CD14-positive monocyte (primary cell): ENCODE results near the gene SPTB. TPM values are rescaled to one million over a fixed set of nuclear protein-coding genes. Genes with fewer than 3 reads are reported as not detected.
A peak's percentile ranks its signal among the peaks of the same experiment; 100 is the strongest.

Experiments
- DNase-seq, 3 donors: peaks; one replicate each; pipeline ENCODE4 v3.0.0-alpha.2; 2011 to 2022
- H2AFZ ChIP-seq: 2 replicates; pipeline ENCODE4 v1.6.0; 2012; ENCODE audit warnings: mild to moderate bottlenecking, low read depth, low read length, inconsistent platforms; ENCODE audit not compliant: insufficient read depth, poor library complexity, severe bottlenecking
- H3K27ac ChIP-seq, 2 donors: 1 replicate in 1 of 2; 2 replicates in 1 of 2; pipeline ENCODE4 v1.5.1; 2012 to 2013; ENCODE audit warnings: low read length in 2 of 2, control low read depth in 1 of 2, inconsistent platforms in 1 of 2, low read depth in 1 of 2, mild to moderate bottlenecking in 1 of 2
- H3K27me3 ChIP-seq, 2 donors: one replicate each; pipeline versions ENCODE4 v1.6.0 to v1.6.1; 2011 to 2013; ENCODE audit warnings: low read length in 2 of 2; ENCODE audit not compliant: control insufficient read depth in 2 of 2, insufficient read depth in 2 of 2
- H3K36me3 ChIP-seq, 2 donors: replicated peaks in 1 of 2; 1 replicate in 1 of 2; 2 replicates in 1 of 2; pipeline versions ENCODE4 v1.5.1 to v1.6.1; 2012 to 2013; ENCODE audit warnings: low read length in 2 of 2, control low read depth in 1 of 2, inconsistent platforms in 1 of 2, mild to moderate bottlenecking in 1 of 2; ENCODE audit not compliant: insufficient read depth in 2 of 2, control insufficient read depth in 1 of 2
- H3K4me1 ChIP-seq, 2 donors: 1 replicate in 1 of 2; 2 replicates in 1 of 2; pipeline versions ENCODE4 v1.5.1 to v1.6.1; 2012 to 2013; ENCODE audit warnings: low read length in 2 of 2, control low read depth in 1 of 2, inconsistent platforms in 1 of 2, mild to moderate bottlenecking in 1 of 2, moderate library complexity in 1 of 2; ENCODE audit not compliant: insufficient read depth in 2 of 2, control insufficient read depth in 1 of 2
- H3K4me2 ChIP-seq: replicated peaks from 2 replicates; pipeline ENCODE3; 2012; ENCODE audit warnings: low read length, moderate library complexity, mild to moderate bottlenecking; ENCODE audit not compliant: poor library complexity, severe bottlenecking; ENCODE audit errors: extremely low read depth
- H3K4me3 ChIP-seq, 3 experiments: fragments of 200-600 bp in 1 of 3; sonication (generic) in 1 of 3; replicated peaks in 1 of 3; 1 replicate in 2 of 3; 2 replicates in 1 of 3; pipeline ENCODE4 v1.5.1; 2011 to 2013; ENCODE audit warnings: low read length in 3 of 3, mild to moderate bottlenecking in 3 of 3, control low read depth in 2 of 3, low read depth in 2 of 3, inconsistent platforms in 1 of 3, moderate library complexity in 1 of 3
- H3K79me2 ChIP-seq: 2 replicates; pipeline ENCODE4 v1.6.0; 2012; ENCODE audit warnings: mild to moderate bottlenecking, control low read depth, inconsistent platforms, low read length, moderate library complexity; ENCODE audit not compliant: insufficient read depth
- H3K9ac ChIP-seq: 2 replicates; pipeline ENCODE4 v1.6.0; 2017; ENCODE audit warnings: low read length, mild to moderate bottlenecking; ENCODE audit not compliant: insufficient read depth, poor library complexity, severe bottlenecking
- H3K9me3 ChIP-seq, 2 donors: replicated peaks in 1 of 2; 1 replicate in 1 of 2; 2 replicates in 1 of 2; pipeline versions ENCODE4 v1.5.1 to v1.6.1; 2012 to 2013; ENCODE audit warnings: low read length in 2 of 2, control low read depth in 1 of 2; ENCODE audit not compliant: control insufficient read depth in 1 of 2, insufficient read depth in 1 of 2
- H4K20me1 ChIP-seq: 2 replicates; pipeline ENCODE4 v1.6.0; 2012; ENCODE audit warnings: mild to moderate bottlenecking, low read length, control low read depth, moderate library complexity; ENCODE audit not compliant: insufficient read depth
- H3K27ac Mint-ChIP-seq, 7 donors: one replicate each; pipeline ENCODE4 v1.8.0; 2020; ENCODE audit warnings: mild to moderate bottlenecking in 7 of 7, mixed read lengths in 7 of 7, moderate library complexity in 6 of 7, inconsistent platforms in 2 of 7
- H3K27me3 Mint-ChIP-seq, 3 donors: one replicate each; pipeline ENCODE4 v1.8.0; 2021 to 2022; ENCODE audit warnings: low read depth in 3 of 3, mild to moderate bottlenecking in 3 of 3, mixed read lengths in 3 of 3, moderate library complexity in 3 of 3, inconsistent platforms in 1 of 3
- H3K36me3 Mint-ChIP-seq, 2 donors: one replicate each; pipeline ENCODE4 v1.8.0; 2020; ENCODE audit warnings: mixed read lengths in 2 of 2, inconsistent platforms in 1 of 2, mild to moderate bottlenecking in 1 of 2
- H3K4me1 Mint-ChIP-seq: one replicate; pipeline ENCODE4 v1.8.0; 2020; ENCODE audit warnings: mild to moderate bottlenecking, mixed read lengths
- H3K4me3 Mint-ChIP-seq, 2 donors: one replicate each; pipeline ENCODE4 v1.8.0; 2020; ENCODE audit warnings: mild to moderate bottlenecking in 2 of 2, mixed read lengths in 2 of 2, moderate library complexity in 1 of 2
- H3K9me3 Mint-ChIP-seq, 7 donors: one replicate each; pipeline ENCODE4 v1.8.0; 2020 to 2022; ENCODE audit warnings: mixed read lengths in 7 of 7, mild to moderate bottlenecking in 6 of 7, moderate library complexity in 6 of 7, inconsistent platforms in 2 of 7
- WGBS: methylation state at CpG from one replicate; pipeline ENCODE4 v1.1.5; 2013; ENCODE audit warnings: missing lambda C conversion rate; ENCODE audit not compliant: insufficient coverage; 5-methylcytosine and 5-hydroxymethylcytosine counted together
- intact Hi-C, 2 donors: fragments of 100-400 bp; cut with micrococcal nuclease; formaldehyde crosslinking; loops; one replicate each; pipeline versions ENCODE4 v1.15.0 to v1.15.1; 2023
- polyA plus RNA-seq, 3 donors: library from polyadenylated mRNA; depleted of rRNA in 1 of 3; unstranded in 2 of 3; stranded (reverse) in 1 of 3; fragments of 300-500 nt in 2 of 3; fragments of >200 nt in 1 of 3; fragmentation: Illumina TruSeq in 2 of 3; gene quantifications; 1 replicate in 2 of 3; 2 replicates in 1 of 3; pipeline ENCODE4 v1.2.3, GENCODE V29; 2012 to 2021
- TF ChIP-seq, protein P1 (sequence below): fragments of 200-600 bp; IDR thresholded peaks from one replicate; pipeline ENCODE4 v1.8.0; 2022; ENCODE audit warnings: antibody characterized with exemption, mild to moderate bottlenecking

The SPTB gene
- polyA plus RNA-seq, 3 donors = not detected

DNA sequence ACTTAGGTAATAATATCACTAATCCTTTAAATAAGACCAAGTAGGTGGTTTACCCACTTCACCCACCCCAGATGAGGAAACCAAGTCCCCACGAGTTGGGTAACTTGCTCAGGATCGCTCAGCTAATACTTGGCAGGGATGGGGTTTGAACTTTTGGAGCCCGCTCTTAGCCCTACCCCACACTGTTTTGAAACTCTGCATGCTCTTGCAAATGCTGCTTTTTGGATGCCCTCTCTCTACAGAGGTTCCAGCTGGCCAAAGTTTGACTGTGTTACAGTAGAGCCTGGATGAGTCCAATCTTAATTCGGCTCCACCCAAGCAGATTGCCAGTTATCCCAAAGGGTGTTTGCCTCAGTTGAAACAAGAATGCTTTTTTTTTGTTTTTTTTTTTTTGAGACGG is 168.7 kb downstream of the SPTB start:
- Histone ChIP-seq H3K36me3 (no peaks in the 10 kb centered on the region), H3K4me3 (no peak overlapping the region), H3K4me1 (peaks cover 61 to 74% of the 10 kb centered on the region in 2 donors), H3K9ac (no peak overlapping the region), H3K4me2 (no peak overlapping the region), H3K27me3 (no peaks in the 10 kb centered on the region), H3K79me2 (peaks cover 36% of the 10 kb centered on the region), H3K27ac (no peak overlapping the region), H4K20me1 (peaks cover 4% of the 10 kb centered on the region), H2AFZ (no peak overlapping the region), H3K9me3 (no peaks in the 10 kb centered on the region)
- peaks cover 0 to 3% (median 0%) of the 10 kb centered on the region in 3 donors for H3K27me3 Mint-ChIP-seq
- intact Hi-C loops = no loop called here
- peaks cover 71% of the 10 kb centered on the region for H3K4me1 Mint-ChIP-seq
- DNase-seq = no peak
- 100% methylated on average over 2 of the region's 5 CpGs for WGBS
- no peak overlapping the region for H3K4me3 Mint-ChIP-seq
- TF ChIP-seq, protein P1, sequence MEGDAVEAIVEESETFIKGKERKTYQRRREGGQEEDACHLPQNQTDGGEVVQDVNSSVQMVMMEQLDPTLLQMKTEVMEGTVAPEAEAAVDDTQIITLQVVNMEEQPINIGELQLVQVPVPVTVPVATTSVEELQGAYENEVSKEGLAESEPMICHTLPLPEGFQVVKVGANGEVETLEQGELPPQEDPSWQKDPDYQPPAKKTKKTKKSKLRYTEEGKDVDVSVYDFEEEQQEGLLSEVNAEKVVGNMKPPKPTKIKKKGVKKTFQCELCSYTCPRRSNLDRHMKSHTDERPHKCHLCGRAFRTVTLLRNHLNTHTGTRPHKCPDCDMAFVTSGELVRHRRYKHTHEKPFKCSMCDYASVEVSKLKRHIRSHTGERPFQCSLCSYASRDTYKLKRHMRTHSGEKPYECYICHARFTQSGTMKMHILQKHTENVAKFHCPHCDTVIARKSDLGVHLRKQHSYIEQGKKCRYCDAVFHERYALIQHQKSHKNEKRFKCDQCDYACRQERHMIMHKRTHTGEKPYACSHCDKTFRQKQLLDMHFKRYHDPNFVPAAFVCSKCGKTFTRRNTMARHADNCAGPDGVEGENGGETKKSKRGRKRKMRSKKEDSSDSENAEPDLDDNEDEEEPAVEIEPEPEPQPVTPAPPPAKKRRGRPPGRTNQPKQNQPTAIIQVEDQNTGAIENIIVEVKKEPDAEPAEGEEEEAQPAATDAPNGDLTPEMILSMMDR = no peak
- H3K27ac Mint-ChIP-seq = peak overlapping the region in 1 of 7 donors; percentile 12
- H3K9me3 Mint-ChIP-seq = peaks cover 0 to 2% (median 1%) of the 10 kb centered on the region in 7 donors
- peaks cover 14 to 26% of the 10 kb centered on the region in 2 donors for H3K36me3 Mint-ChIP-seq

DNA sequence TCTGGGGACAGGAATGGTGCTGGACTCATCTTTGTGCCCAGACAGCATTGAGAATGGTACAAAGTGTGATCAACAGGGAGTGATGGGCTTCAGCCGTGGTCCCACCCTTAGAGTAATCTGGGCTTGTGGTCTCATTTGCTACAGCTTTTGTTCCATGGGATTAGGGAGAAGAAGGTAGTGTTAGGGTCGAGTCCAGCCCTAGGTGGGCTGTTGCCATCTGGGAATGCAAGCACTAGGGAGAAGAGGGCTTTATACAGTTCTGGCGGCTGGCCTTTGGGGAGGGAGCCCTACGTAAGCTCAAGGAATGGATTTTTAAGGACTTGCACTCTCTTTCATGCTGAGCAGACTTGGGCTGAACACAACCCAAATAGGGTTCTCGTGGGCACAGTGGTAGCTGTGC is 170.6 kb downstream of the SPTB start:
- H3K4me1 ChIP-seq = peaks cover 65 to 82% of the 10 kb centered on the region in 2 donors
- H3K79me2 ChIP-seq = peaks cover 32% of the 10 kb centered on the region

More for the DNA sequence above, 170.6 kb downstream of the SPTB start:
- Mint-ChIP-seq H3K4me3 (peak overlapping the region; percentile 66 to 76), H3K36me3 (peaks cover 11% of the 10 kb centered on the region in 2 donors), H3K27ac (peak overlapping the region; percentile 93 to 98 (median 96)), H3K9me3 (peaks cover 0 to 2% (median 1%) of the 10 kb centered on the region in 7 donors), H3K27me3 (peaks cover 0 to 8% (median 0%) of the 10 kb centered on the region in 3 donors), H3K4me1 (peaks cover 69% of the 10 kb centered on the region)
- Histone ChIP-seq H3K9me3 (no peaks in the 10 kb centered on the region), H3K36me3 (no peaks in the 10 kb centered on the region), H3K9ac (peak overlapping the region; percentile 5), H2AFZ (peak overlapping the region; percentile 54), H3K27ac (peak overlapping the region; percentile 85 to 86), H3K4me3 (peak overlapping the region in 2 of 3 experiments; percentile 1 to 56), H4K20me1 (no peaks in the 10 kb centered on the region), H3K4me2 (peak overlapping the region; percentile 58), H3K27me3 (no peaks in the 10 kb centered on the region)
- intact Hi-C loops = loop anchor here (5.0 kb wide), 1 partner anchor 37 kb away; no protein-coding TSS in a partner anchor
- TF ChIP-seq, protein P1 = no peak
- 83% methylated on average over 5 of the region's 5 CpGs for WGBS
- no peak for DNase-seq
